SU-DHL-6 (cell line): ENCODE data around the gene HSD17B4.

ENCODE experiments used
- CTCF ChIP-seq: fragments of 200-600 bp; sonication (generic); IDR thresholded peaks from one replicate; pipeline ENCODE4 v1.5.1; 2017; ENCODE audit warnings: antibody characterized with exemption, mild to moderate bottlenecking, low read length, moderate library complexity; ENCODE audit not compliant: insufficient read depth, poor library complexity, severe bottlenecking
- EZH2phosphoT487 ChIP-seq: fragments of 200-600 bp; sonication (generic), shearing (Covaris generic); conservative IDR thresholded peaks from 2 replicates; pipeline ENCODE4 v1.6.1; 2018; ENCODE audit warnings: mild to moderate bottlenecking, antibody characterized with exemption, low read length, moderate library complexity, mixed read lengths

GRCh38 chr5:119582987-119583386 lies 130.7 kb downstream of the HSD17B4 start:
- TF ChIP-seq CTCF (no peak), EZH2phosphoT487 (no peak)
